Caco-2 (cell line): ENCODE measurements around the gene EDC4. TPM values are rescaled to one million over a fixed set of nuclear protein-coding genes. Genes with fewer than 3 reads are reported as not detected.
A peak's percentile ranks its signal among the peaks of the same experiment; 100 is the strongest.

Source experiments
- BruUV-seq: library from RNA; stranded (reverse); fragments of 400-500 nt; replicated peaks from 2 replicates; lab custom pipeline; 2021; lab: Mats Ljungman, UMichigan
- CTCF ChIA-PET: fragments of 300-600 bp; sonication (Branson Sonifier 250); formaldehyde crosslinking; loops from one replicate; lab custom pipeline; 2022; ENCODE audit warnings: antibody characterized with exemption; lab: Charles Lee
- POLR2A ChIA-PET: fragments of 300-600 bp; sonication (Branson Sonifier 250); formaldehyde crosslinking; loops from one replicate; lab custom pipeline; 2022; ENCODE audit warnings: antibody characterized with exemption; lab: Charles Lee
- DNase-seq, 2 experiments: peaks; one replicate each; pipeline versions ENCODE4 v3.0.0 to v3.0.0-alpha.2; 2020 to 2022
- H3K27me3 ChIP-seq: replicated peaks from 2 replicates; pipeline ENCODE4 v1.6.0; 2011; ENCODE audit warnings: low read length; ENCODE audit not compliant: control insufficient read depth, insufficient read depth
- H3K36me3 ChIP-seq: 2 replicates; pipeline ENCODE4 v1.5.1; 2011; ENCODE audit warnings: low read length; ENCODE audit not compliant: control insufficient read depth, insufficient read depth
- H3K4me1 ChIP-seq: fragments of 250-450 bp; sonication (Bioruptor Pico); 2 replicates; pipeline ENCODE4 v1.5.1; 2020; ENCODE audit warnings: mild to moderate bottlenecking
- H3K4me3 ChIP-seq: 2 replicates; pipeline ENCODE4 v1.5.1; 2011; ENCODE audit warnings: low read depth, mild to moderate bottlenecking, control low read depth, low read length
- H3K9me3 ChIP-seq: fragments of 250-450 bp; sonication (Bioruptor Pico); 2 replicates; pipeline ENCODE4 v1.5.1; 2020; ENCODE audit warnings: mild to moderate bottlenecking, moderate library complexity
- H3K27ac Mint-ChIP-seq: one replicate; pipeline ENCODE4 v1.8.0; 2022; ENCODE audit warnings: mixed read lengths; ENCODE audit not compliant: unreplicated experiment
- H3K27me3 Mint-ChIP-seq: one replicate; pipeline ENCODE4 v1.8.0; 2022; ENCODE audit warnings: mixed read lengths; ENCODE audit not compliant: insufficient read depth, unreplicated experiment
- H3K36me3 Mint-ChIP-seq: one replicate; pipeline ENCODE4 v1.8.0; 2022; ENCODE audit warnings: mild to moderate bottlenecking, mixed read lengths; ENCODE audit not compliant: insufficient read depth, unreplicated experiment
- H3K4me1 Mint-ChIP-seq: one replicate; pipeline ENCODE4 v1.8.0; 2022; ENCODE audit warnings: low read depth, mixed read lengths; ENCODE audit not compliant: unreplicated experiment
- H3K4me3 Mint-ChIP-seq: one replicate; pipeline ENCODE4 v1.8.0; 2022; ENCODE audit warnings: mild to moderate bottlenecking, moderate library complexity, mixed read lengths; ENCODE audit not compliant: unreplicated experiment
- H3K9me3 Mint-ChIP-seq: one replicate; pipeline ENCODE4 v1.8.0; 2022; ENCODE audit warnings: mixed read lengths; ENCODE audit not compliant: unreplicated experiment
- CTCF ChIP-seq, 2 experiments: fragments of 200-600 bp in 1 of 2; IDR thresholded peaks; 1 replicate in 1 of 2; 2 replicates in 1 of 2; pipeline versions ENCODE4 v1.5.1 to v1.8.0; 2011 to 2022; ENCODE audit warnings: antibody characterized with exemption in 1 of 2, control low read depth in 1 of 2, inconsistent platforms in 1 of 2, low read depth in 1 of 2, low read length in 1 of 2, mild to moderate bottlenecking in 1 of 2, moderate library complexity in 1 of 2; ENCODE audit not compliant: insufficient read depth in 1 of 2, severe bottlenecking in 1 of 2, unreplicated experiment in 1 of 2
- intact Hi-C: fragments of 100-400 bp; cut with micrococcal nuclease; formaldehyde crosslinking; loops from one replicate; pipeline ENCODE4 v1.10.0; 2022; ENCODE audit not compliant: unreplicated experiment
- total RNA-seq: library from RNA; stranded (reverse); gene quantifications from 2 replicates; pipeline ENCODE4 v1.2.3, GENCODE V29; 2022

Gene EDC4
- total RNA-seq, 1 experiment from 2014 or later: 139 TPM

GRCh38 chr16:67871256-67871655, 1.6 kb upstream of the EDC4 start:
- ChIA-PET POLR2A (no interaction called here), CTCF (interaction anchor here (1.4 kb wide), 1 partner anchor 54 kb away, joined by 6 read pairs; no protein-coding TSS in a partner anchor)
- Mint-ChIP-seq H3K9me3 (no peaks in the 10 kb centered on the region), H3K4me1 (peaks cover 20% of the 10 kb centered on the region), H3K36me3 (peaks cover 80% of the 10 kb centered on the region), H3K4me3 (no peak overlapping the region), H3K27me3 (no peaks in the 10 kb centered on the region), H3K27ac (no peak overlapping the region)
- Histone ChIP-seq H3K27me3 (no peaks in the 10 kb centered on the region), H3K4me3 (no peak overlapping the region), H3K9me3 (no peaks in the 10 kb centered on the region), H3K4me1 (peaks cover 7% of the 10 kb centered on the region; the same call in 1 of the 2 replicates), H3K36me3 (peaks cover 13% of the 10 kb centered on the region)
- no TSS peak for BruUV-seq
- DNase-seq: no peak
- intact Hi-C loops: no loop called here
- TF ChIP-seq CTCF (IDR thresholded peaks at IDR 0.05; ENCODE audit: insufficient read depth in 1 of 2, low read depth in 1 of 2, low read length in 1 of 2, severe bottlenecking in 1 of 2, unreplicated experiment in 1 of 2): no peak

- DNase-seq: no peak
- no peak for TF ChIP-seq CTCF (IDR thresholded peaks at IDR 0.05; ENCODE audit: insufficient read depth in 1 of 2, low read depth in 1 of 2, low read length in 1 of 2, severe bottlenecking in 1 of 2, unreplicated experiment in 1 of 2)
- Mint-ChIP-seq H3K27ac (peak overlapping the region; percentile 87), H3K27me3 (no peaks in the 10 kb centered on the region), H3K36me3 (peaks cover 77% of the 10 kb centered on the region), H3K4me1 (peaks cover 20% of the 10 kb centered on the region), H3K4me3 (peak overlapping the region; percentile 90), H3K9me3 (no peaks in the 10 kb centered on the region)
- Histone ChIP-seq H3K27me3 (no peaks in the 10 kb centered on the region), H3K36me3 (peaks cover 15% of the 10 kb centered on the region), H3K4me3 (peak overlapping the region; percentile 93; the same call in 1 of the 2 replicates), H3K4me1 (peaks cover 7% of the 10 kb centered on the region; the same call in 1 of the 2 replicates), H3K9me3 (no peaks in the 10 kb centered on the region)
- POLR2A ChIA-PET: no interaction called here
- intact Hi-C loops: loop anchor here (2.0 kb wide), 2 partner anchors 25 to 55 kb away; partner anchors contain the start of genes CENPT and NUTF2
- CTCF ChIA-PET: interaction anchor here (1.4 kb wide), 1 partner anchor 55 kb away, joined by 6 read pairs; no protein-coding TSS in a partner anchor
- BruUV-seq: no TSS peak
These were observed 671 bp upstream of the EDC4 start for GRCh38 chr16:67872131-67872630.

- H3K36me3 Mint-ChIP-seq: peaks cover 79% of the 10 kb centered on the region
- H3K9me3 Mint-ChIP-seq: no peaks in the 10 kb centered on the region
- BruUV-seq: TSS peak; percentile 42
- peak overlapping the region; percentile 87 for H3K27ac Mint-ChIP-seq
- intact Hi-C loops: loop anchor here (1.0 to 2.0 kb wide), 3 partner anchors 10 to 57 kb away; partner anchors contain the start of genes CENPT and NUTF2
- no peak for DNase-seq
- ChIA-PET POLR2A (interaction anchor here (0.7 to 1.0 kb wide), 2 partner anchors 29 to 150 kb away, joined by 3 to 4 read pairs; partner anchors contain the start of genes DDX28 and DUS2), CTCF (interaction anchor here (0.6 to 2.0 kb wide), 5 partner anchors 10 to 67 kb away, joined by 3 to 20 read pairs (median 4); partner anchors contain the start of genes NRN1L, RANBP10 and TSNAXIP1)
- H3K9me3 ChIP-seq: no peaks in the 10 kb centered on the region
- peak overlapping the region; percentile 90 for H3K4me3 Mint-ChIP-seq
- H3K4me1 ChIP-seq: peaks cover 7% of the 10 kb centered on the region; the same call in 1 of the 2 replicates
- H3K4me3 ChIP-seq: peak overlapping the region; percentile 93
- peaks cover 20% of the 10 kb centered on the region for H3K4me1 Mint-ChIP-seq
- H3K27me3 Mint-ChIP-seq: no peaks in the 10 kb centered on the region
- H3K27me3 ChIP-seq: no peaks in the 10 kb centered on the region
- no peak for TF ChIP-seq CTCF (IDR thresholded peaks at IDR 0.05; ENCODE audit: insufficient read depth in 1 of 2, low read depth in 1 of 2, low read length in 1 of 2, severe bottlenecking in 1 of 2, unreplicated experiment in 1 of 2)
- H3K36me3 ChIP-seq: peaks cover 18% of the 10 kb centered on the region
These were observed 851 bp downstream of the EDC4 start for GRCh38 chr16:67873435-67874370.
